CD14-positive monocyte (primary cell): Measurements from ENCODE around the gene TMED9. TPM values are rescaled to one million over a fixed set of nuclear protein-coding genes. Genes with fewer than 3 reads are reported as not detected.

Experiments
- DNase-seq, 3 donors: peaks; one replicate each; pipeline ENCODE4 v3.0.0-alpha.2; 2011 to 2022
- H2AFZ ChIP-seq: 2 replicates; pipeline ENCODE4 v1.6.0; 2012; ENCODE audit warnings: mild to moderate bottlenecking, low read depth, low read length, inconsistent platforms; ENCODE audit not compliant: insufficient read depth, poor library complexity, severe bottlenecking
- H3K27ac ChIP-seq, 2 donors: 1 replicate in 1 of 2; 2 replicates in 1 of 2; pipeline ENCODE4 v1.5.1; 2012 to 2013; ENCODE audit warnings: low read length in 2 of 2, control low read depth in 1 of 2, inconsistent platforms in 1 of 2, low read depth in 1 of 2, mild to moderate bottlenecking in 1 of 2
- H3K27me3 ChIP-seq, 2 donors: one replicate each; pipeline versions ENCODE4 v1.6.0 to v1.6.1; 2011 to 2013; ENCODE audit warnings: low read length in 2 of 2; ENCODE audit not compliant: control insufficient read depth in 2 of 2, insufficient read depth in 2 of 2
- H3K36me3 ChIP-seq, 2 donors: replicated peaks in 1 of 2; 1 replicate in 1 of 2; 2 replicates in 1 of 2; pipeline versions ENCODE4 v1.5.1 to v1.6.1; 2012 to 2013; ENCODE audit warnings: low read length in 2 of 2, control low read depth in 1 of 2, inconsistent platforms in 1 of 2, mild to moderate bottlenecking in 1 of 2; ENCODE audit not compliant: insufficient read depth in 2 of 2, control insufficient read depth in 1 of 2
- H3K4me1 ChIP-seq, 2 donors: 1 replicate in 1 of 2; 2 replicates in 1 of 2; pipeline versions ENCODE4 v1.5.1 to v1.6.1; 2012 to 2013; ENCODE audit warnings: low read length in 2 of 2, control low read depth in 1 of 2, inconsistent platforms in 1 of 2, mild to moderate bottlenecking in 1 of 2, moderate library complexity in 1 of 2; ENCODE audit not compliant: insufficient read depth in 2 of 2, control insufficient read depth in 1 of 2
- H3K4me2 ChIP-seq: replicated peaks from 2 replicates; pipeline ENCODE3; 2012; ENCODE audit warnings: low read length, moderate library complexity, mild to moderate bottlenecking; ENCODE audit not compliant: poor library complexity, severe bottlenecking; ENCODE audit errors: extremely low read depth
- H3K4me3 ChIP-seq, 3 experiments: fragments of 200-600 bp in 1 of 3; sonication (generic) in 1 of 3; replicated peaks in 1 of 3; 1 replicate in 2 of 3; 2 replicates in 1 of 3; pipeline ENCODE4 v1.5.1; 2011 to 2013; ENCODE audit warnings: low read length in 3 of 3, mild to moderate bottlenecking in 3 of 3, control low read depth in 2 of 3, low read depth in 2 of 3, inconsistent platforms in 1 of 3, moderate library complexity in 1 of 3
- H3K79me2 ChIP-seq: 2 replicates; pipeline ENCODE4 v1.6.0; 2012; ENCODE audit warnings: mild to moderate bottlenecking, control low read depth, inconsistent platforms, low read length, moderate library complexity; ENCODE audit not compliant: insufficient read depth
- H3K9ac ChIP-seq: 2 replicates; pipeline ENCODE4 v1.6.0; 2017; ENCODE audit warnings: low read length, mild to moderate bottlenecking; ENCODE audit not compliant: insufficient read depth, poor library complexity, severe bottlenecking
- H3K9me3 ChIP-seq, 2 donors: replicated peaks in 1 of 2; 1 replicate in 1 of 2; 2 replicates in 1 of 2; pipeline versions ENCODE4 v1.5.1 to v1.6.1; 2012 to 2013; ENCODE audit warnings: low read length in 2 of 2, control low read depth in 1 of 2; ENCODE audit not compliant: control insufficient read depth in 1 of 2, insufficient read depth in 1 of 2
- H4K20me1 ChIP-seq: 2 replicates; pipeline ENCODE4 v1.6.0; 2012; ENCODE audit warnings: mild to moderate bottlenecking, low read length, control low read depth, moderate library complexity; ENCODE audit not compliant: insufficient read depth
- H3K27ac Mint-ChIP-seq, 7 donors: one replicate each; pipeline ENCODE4 v1.8.0; 2020; ENCODE audit warnings: mild to moderate bottlenecking in 7 of 7, mixed read lengths in 7 of 7, moderate library complexity in 6 of 7, inconsistent platforms in 2 of 7
- H3K27me3 Mint-ChIP-seq, 3 donors: one replicate each; pipeline ENCODE4 v1.8.0; 2021 to 2022; ENCODE audit warnings: low read depth in 3 of 3, mild to moderate bottlenecking in 3 of 3, mixed read lengths in 3 of 3, moderate library complexity in 3 of 3, inconsistent platforms in 1 of 3
- H3K36me3 Mint-ChIP-seq, 2 donors: one replicate each; pipeline ENCODE4 v1.8.0; 2020; ENCODE audit warnings: mixed read lengths in 2 of 2, inconsistent platforms in 1 of 2, mild to moderate bottlenecking in 1 of 2
- H3K4me1 Mint-ChIP-seq: one replicate; pipeline ENCODE4 v1.8.0; 2020; ENCODE audit warnings: mild to moderate bottlenecking, mixed read lengths
- H3K4me3 Mint-ChIP-seq, 2 donors: one replicate each; pipeline ENCODE4 v1.8.0; 2020; ENCODE audit warnings: mild to moderate bottlenecking in 2 of 2, mixed read lengths in 2 of 2, moderate library complexity in 1 of 2
- H3K9me3 Mint-ChIP-seq, 7 donors: one replicate each; pipeline ENCODE4 v1.8.0; 2020 to 2022; ENCODE audit warnings: mixed read lengths in 7 of 7, mild to moderate bottlenecking in 6 of 7, moderate library complexity in 6 of 7, inconsistent platforms in 2 of 7
- WGBS: methylation state at CpG from one replicate; pipeline ENCODE4 v1.1.5; 2013; ENCODE audit warnings: missing lambda C conversion rate; ENCODE audit not compliant: insufficient coverage; 5-methylcytosine and 5-hydroxymethylcytosine counted together
- intact Hi-C, 2 donors: fragments of 100-400 bp; cut with micrococcal nuclease; formaldehyde crosslinking; loops; one replicate each; pipeline versions ENCODE4 v1.15.0 to v1.15.1; 2023
- polyA plus RNA-seq, 3 donors: library from polyadenylated mRNA; depleted of rRNA in 1 of 3; unstranded in 2 of 3; stranded (reverse) in 1 of 3; fragments of 300-500 nt in 2 of 3; fragments of >200 nt in 1 of 3; fragmentation: Illumina TruSeq in 2 of 3; gene quantifications; 1 replicate in 2 of 3; 2 replicates in 1 of 3; pipeline ENCODE4 v1.2.3, GENCODE V29; 2012 to 2021
- TF ChIP-seq, protein P1 (sequence below): fragments of 200-600 bp; IDR thresholded peaks from one replicate; pipeline ENCODE4 v1.8.0; 2022; ENCODE audit warnings: antibody characterized with exemption, mild to moderate bottlenecking

The TMED9 gene
- polyA plus RNA-seq, 3 donors, result 98.2 to 150 (median 136) TPM

DNA sequence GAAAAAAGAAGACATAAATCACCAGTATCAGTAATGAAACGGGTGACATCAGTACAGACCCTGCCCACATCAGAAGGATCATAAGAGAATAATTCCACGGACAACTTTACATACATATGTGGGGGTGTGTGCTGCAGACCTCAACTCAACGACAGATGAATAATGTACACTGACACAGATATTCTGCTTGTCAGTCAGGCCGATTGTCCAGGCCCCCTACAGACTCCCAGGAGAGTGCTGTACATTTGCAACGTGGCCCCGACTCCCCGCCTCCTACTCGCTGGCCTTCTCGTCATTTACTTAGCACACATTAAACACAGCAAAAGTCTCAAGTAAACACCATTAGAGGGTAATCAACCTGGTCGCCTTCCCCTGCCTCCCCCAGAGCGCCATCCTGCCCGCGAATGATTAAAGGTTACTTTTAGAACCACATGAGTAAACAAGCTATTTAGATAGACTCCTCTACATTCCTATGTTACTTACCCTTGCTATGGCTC, 3.5 kb upstream of the TMED9 start:
- DNase-seq, result no peak
- Histone ChIP-seq H3K9me3 (no peaks in the 10 kb centered on the region), H3K4me2 (no peak overlapping the region)

DNA sequence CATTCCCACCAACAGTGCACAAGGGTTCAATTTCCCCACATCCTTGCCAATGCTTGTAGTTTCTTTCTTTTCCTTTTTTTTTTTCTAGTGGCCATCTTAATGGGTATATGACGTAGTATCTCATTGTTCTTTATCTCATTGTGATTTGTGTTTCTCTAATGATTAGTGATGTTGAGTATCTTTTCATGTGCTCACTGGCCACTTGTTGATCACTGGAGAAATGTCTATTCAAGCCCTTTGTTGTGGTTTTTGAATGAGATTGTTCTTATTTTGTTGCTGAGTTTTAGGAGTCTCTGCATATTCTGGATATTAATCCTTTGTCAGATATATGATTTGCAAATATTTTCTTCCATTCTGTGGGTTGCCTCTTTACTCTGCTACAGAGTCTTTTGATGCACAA, 1.6 kb upstream of the TMED9 start:
- peak overlapping the region in 1 of 7 donors; percentile 4 for H3K27ac Mint-ChIP-seq
- Histone ChIP-seq H3K27ac (no peak overlapping the region), H3K4me2 (no peak overlapping the region), H3K4me3 (no peak overlapping the region), H3K9me3 (no peaks in the 10 kb centered on the region), H4K20me1 (peaks cover 28% of the 10 kb centered on the region), H2AFZ (no peak overlapping the region), H3K9ac (no peak overlapping the region), H3K27me3 (peaks cover 3 to 9% of the 10 kb centered on the region in 2 donors), H3K4me1 (peaks cover 20 to 30% of the 10 kb centered on the region in 2 donors), H3K36me3 (peaks cover 21 to 23% of the 10 kb centered on the region in 2 donors), H3K79me2 (peaks cover 24% of the 10 kb centered on the region)
- intact Hi-C loops, result loop anchor here (10.0 kb wide), 2 partner anchors 276 to 286 kb away; partner anchors contain the start of genes MXD3 (in 1 of the 2), PRELID1 (in 1 of the 2) and RAB24 (in 1 of the 2)
- WGBS, result no CpG with 5 or more reads among the region's 1 CpG
- no peaks in the 10 kb centered on the region for H3K9me3 Mint-ChIP-seq
- H3K36me3 Mint-ChIP-seq, result peaks cover 20 to 23% of the 10 kb centered on the region in 2 donors
- H3K4me1 Mint-ChIP-seq, result peaks cover 24% of the 10 kb centered on the region
- TF ChIP-seq, protein P1, sequence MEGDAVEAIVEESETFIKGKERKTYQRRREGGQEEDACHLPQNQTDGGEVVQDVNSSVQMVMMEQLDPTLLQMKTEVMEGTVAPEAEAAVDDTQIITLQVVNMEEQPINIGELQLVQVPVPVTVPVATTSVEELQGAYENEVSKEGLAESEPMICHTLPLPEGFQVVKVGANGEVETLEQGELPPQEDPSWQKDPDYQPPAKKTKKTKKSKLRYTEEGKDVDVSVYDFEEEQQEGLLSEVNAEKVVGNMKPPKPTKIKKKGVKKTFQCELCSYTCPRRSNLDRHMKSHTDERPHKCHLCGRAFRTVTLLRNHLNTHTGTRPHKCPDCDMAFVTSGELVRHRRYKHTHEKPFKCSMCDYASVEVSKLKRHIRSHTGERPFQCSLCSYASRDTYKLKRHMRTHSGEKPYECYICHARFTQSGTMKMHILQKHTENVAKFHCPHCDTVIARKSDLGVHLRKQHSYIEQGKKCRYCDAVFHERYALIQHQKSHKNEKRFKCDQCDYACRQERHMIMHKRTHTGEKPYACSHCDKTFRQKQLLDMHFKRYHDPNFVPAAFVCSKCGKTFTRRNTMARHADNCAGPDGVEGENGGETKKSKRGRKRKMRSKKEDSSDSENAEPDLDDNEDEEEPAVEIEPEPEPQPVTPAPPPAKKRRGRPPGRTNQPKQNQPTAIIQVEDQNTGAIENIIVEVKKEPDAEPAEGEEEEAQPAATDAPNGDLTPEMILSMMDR, result no peak
- peak overlapping the region in 1 of 2 donors; percentile 59 for H3K4me3 Mint-ChIP-seq
- no peak for DNase-seq
- peaks cover 11 to 25% (median 13%) of the 10 kb centered on the region in 3 donors for H3K27me3 Mint-ChIP-seq

More for the DNA sequence above, 3.5 kb upstream of the TMED9 start:
- peaks cover 9% of the 10 kb centered on the region for H4K20me1 ChIP-seq
- peak overlapping the region in 1 of 2 donors; percentile 5 for H3K4me3 Mint-ChIP-seq
- H3K79me2 ChIP-seq, result peaks cover 15% of the 10 kb centered on the region
- H3K4me1 ChIP-seq, result peaks cover 19 to 21% of the 10 kb centered on the region in 2 donors
- no peak overlapping the region for H2AFZ ChIP-seq
- WGBS, result 76% methylated on average over 8 of the region's 13 CpGs
- no peak overlapping the region for H3K27ac ChIP-seq
- peaks cover 6 to 9% of the 10 kb centered on the region in 2 donors for H3K27me3 ChIP-seq
- TF ChIP-seq, protein P1, result no peak
- H3K36me3 Mint-ChIP-seq, result peaks cover under 1 to 4% of the 10 kb centered on the region in 2 donors
- no peak overlapping the region for H3K9ac ChIP-seq
- no peak overlapping the region for H3K4me3 ChIP-seq
- intact Hi-C loops, result no loop called here
- H3K27ac Mint-ChIP-seq, result peak overlapping the region in 1 of 7 donors; percentile 8
- peaks cover 18% of the 10 kb centered on the region for H3K4me1 Mint-ChIP-seq
- peaks cover 13 to 31% (median 21%) of the 10 kb centered on the region in 3 donors for H3K27me3 Mint-ChIP-seq
- no peaks in the 10 kb centered on the region for H3K9me3 Mint-ChIP-seq
- peaks cover 2 to 4% of the 10 kb centered on the region in 2 donors for H3K36me3 ChIP-seq
